ENCODE data around the gene PCNX2.
A peak's percentile ranks its signal among the peaks of the same experiment; 100 is the strongest.

Gene PCNX2

DNA sequence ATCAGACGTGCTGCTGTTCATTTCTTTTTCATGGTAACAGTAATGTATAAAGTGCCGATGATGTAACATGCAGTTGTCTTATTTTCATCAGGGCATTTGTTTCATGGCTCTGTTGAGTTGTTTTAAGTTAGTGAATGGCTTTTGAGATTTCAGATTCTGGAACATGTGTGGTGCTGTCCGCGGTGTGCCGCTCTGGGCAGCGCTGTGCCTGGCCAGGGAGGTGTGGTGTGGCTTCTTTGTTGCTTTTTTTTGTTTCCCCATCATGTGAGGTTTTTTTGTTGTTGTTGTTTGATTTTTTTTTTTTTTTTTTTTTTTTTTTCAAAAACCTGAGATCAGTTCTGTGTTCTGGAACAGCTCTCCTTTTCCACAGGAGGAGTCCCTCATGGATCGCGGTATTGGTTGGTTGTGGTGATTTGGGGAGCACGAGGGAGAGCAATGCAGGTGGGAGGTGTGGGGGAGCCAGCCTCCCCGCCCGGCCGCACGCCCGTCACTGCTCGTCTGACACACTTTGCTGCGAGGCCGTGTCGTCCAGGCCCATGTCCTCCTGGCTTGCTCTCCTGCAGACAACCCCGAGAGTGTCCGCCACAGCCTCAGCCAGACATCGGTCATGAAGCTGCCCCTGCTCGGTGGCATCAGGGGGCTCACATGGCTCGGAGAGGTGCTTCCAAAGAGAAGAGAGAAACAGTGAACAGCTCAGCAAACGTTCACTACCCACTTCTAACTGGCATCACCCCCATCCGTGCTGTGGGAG is 311.5 kb downstream of the PCNX2 start:
- DNase-seq: no peak

DNA sequence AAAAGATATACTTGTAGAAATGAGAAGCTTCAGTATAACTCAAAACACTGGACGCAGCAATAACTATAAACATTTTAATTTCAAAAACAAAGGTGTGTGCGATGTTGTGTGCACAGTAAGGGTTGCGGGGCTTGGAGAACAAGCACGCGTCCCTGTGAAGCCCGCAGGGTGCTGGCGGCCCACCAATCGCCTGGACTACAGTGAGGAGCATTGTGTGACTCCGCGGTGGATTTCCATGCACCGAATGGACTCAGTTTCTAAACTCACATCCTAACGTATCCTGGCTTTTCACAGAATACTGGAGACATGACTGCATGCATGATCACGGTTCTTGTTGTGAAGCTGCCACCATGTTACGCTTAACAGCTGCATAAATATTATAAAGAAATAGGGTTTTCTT is 312.1 kb downstream of the PCNX2 start:
- DNase-seq: no peak

DNA sequence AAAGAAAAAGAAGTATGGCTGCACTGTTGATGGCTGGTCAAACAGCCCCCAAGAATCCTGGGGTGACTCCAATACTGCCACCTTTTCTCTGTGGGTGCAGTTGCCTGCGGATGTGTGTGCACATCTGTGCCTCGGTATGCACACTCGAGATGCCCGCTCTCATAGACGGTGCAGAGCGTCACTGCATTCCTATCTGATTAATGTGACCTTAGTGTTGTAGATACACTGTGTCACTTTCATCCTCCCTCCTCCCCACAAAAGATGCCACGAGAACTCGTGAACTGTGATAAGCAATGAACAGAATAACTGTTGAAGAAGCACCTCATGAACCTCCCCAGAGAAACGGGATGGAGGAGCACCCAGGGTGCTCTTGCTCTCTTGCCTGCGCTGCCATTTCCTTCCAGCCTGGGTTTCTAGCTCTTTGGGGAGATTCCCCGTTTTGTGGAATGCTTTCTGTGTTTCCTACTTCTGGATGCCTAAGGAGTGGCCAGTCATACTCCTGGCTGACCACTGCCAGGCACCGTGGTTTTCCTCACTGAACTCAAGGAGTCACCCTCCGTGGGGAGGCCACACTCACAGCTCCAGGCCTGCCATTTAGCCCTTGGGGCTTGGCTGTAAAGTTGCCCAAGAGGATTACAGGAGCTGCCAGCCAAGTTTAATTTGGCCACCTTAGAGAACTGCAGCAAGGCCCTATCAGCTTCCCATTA is 313.1 kb downstream of the PCNX2 start:
- DNase-seq: no peak

DNA sequence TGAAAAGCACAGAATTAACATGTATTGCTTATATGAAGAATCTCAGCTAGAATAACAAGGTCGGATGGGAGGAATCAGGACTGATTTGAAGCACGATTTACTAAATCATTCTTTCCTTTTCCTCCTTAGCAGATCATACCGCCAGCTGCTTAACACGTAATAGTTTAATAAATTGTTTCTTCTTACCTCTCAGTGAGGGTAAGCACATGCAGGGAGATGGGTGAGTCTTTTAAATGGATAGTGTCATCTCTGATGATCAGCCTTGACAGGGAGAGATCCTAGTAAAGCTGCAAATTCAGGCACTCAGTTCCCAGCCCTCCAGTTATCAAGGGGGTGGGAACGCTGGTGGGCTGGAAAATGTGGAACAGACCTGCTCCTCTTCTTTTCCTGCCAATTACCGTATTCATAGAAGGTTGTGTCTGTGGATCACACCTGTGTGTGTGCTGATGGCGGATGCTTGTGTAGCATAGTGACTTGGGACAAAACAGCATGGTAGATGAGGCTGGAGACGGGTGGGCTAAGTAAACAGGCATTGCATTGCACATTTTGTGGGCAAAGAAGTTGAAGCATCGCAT is 314.5 kb downstream of the PCNX2 start:
- no peak for DNase-seq

DNA sequence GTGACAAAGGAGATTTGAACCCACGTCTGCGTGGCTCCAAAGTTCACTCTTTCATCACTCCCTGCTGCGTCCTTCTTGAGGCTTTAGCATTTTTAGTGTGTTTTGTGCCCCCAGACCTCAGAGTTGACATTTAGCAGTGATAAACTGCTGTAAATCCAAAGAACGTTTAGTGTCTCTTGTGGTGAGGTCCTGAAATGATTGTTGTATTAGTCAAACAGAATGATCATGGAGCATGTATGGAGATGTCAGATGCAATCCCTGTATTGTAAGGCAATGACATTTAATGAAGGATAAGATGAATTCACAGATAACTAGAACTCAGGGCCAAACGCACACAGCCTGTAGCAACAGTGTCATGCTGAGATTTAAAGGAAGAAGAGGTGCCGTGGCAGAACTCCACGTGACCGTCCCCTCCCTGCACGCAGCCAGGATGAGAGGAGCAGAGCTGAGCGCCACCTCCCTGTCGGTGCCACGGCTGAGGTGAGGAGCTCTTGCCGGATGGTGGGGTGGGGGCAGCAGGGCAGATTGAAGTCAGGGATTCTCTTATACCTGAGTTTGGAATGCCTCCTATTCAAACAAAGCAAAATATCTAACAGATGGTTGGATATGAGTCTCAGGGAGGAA is 315.1 kb downstream of the PCNX2 start:
- DNase-seq: no peak

DNA sequence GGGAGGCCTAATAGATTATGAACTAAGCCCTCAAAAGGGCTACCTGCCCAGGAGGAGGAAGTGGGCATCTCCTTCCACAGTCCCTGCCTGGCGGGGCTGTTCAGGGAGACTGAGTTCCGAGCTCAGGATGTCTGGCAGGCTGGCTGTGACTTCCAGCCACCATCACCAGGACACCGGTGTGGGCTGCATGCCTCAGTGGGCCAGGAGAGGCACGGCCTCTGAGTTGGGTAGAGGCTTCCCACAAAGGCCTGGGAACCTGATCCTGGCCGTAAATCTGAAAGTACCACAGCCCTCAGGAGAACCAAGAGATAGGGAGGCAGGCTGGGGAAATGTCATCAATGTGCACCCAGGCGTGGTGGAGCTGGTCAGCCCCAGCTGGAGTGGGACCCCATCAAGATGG is 316.0 kb downstream of the PCNX2 start:
- DNase-seq: no peak

DNA sequence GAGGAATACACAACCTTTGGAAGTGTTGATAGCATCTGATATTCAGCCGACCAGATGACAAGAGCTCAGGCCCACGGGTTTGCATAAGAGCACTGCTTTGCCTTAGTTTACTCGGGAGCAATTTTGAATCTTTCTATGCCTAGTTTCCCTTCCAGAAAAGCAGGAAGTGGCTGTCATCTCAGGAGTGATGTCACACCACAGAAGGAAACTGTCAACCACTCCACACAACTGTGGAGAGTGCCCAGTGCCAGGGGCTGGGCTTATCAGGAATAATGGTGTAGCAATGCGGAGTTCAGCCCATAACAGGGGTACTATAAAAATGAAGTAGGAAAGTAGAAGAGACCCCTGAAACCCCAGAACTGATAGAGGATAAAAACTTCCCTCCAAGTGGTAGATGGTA is 316.7 kb downstream of the PCNX2 start:
- DNase-seq: peak; percentile 21 to 50 (median 37)

DNA sequence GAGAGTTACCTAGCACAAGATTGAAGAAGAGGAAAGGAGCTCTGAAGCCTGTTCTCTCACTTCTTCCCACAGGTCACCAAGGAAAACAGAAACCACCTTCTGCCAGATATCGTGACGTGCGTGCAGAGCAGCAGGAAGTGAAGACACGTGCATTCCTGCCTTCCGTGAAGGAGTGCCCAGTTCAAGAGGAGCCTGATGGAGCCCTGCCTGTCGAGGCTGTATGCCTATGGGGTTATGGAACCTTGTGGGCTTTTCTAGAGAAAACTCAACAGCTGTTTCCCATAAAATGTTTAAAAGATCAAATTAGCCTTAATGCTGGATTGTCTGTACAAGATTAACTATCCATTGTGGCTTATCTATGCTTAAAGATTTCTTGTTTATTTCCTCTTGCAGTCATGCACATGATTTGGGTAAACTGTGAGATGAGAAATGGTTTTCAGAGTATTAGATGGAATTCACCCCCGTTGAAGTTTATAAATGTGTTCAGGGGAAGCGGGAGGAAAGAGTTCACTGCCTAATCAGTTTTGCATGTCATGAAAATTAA is 317.4 kb downstream of the PCNX2 start:
- DNase-seq: peak; percentile 18 to 37 (median 30)

DNA sequence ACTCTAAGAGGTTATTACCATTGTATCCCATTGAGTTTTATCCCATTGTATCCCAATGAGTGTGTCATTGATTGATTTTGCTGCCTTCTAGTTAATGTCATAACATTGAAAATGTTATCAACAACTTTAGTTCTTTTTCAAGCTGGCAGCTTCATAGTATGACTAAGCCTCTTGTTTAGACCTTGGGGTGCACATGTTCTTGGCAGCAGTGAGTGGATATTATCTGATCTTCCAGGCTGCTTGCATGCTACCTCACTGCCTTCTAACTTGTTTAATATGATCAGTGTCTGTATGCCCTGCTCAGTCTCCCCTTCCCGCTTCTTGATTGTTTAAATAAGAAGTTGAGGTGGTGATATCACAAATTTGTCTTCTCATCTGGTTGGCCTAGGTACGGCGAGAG is 320.6 kb downstream of the PCNX2 start:
- no peak for DNase-seq

DNA sequence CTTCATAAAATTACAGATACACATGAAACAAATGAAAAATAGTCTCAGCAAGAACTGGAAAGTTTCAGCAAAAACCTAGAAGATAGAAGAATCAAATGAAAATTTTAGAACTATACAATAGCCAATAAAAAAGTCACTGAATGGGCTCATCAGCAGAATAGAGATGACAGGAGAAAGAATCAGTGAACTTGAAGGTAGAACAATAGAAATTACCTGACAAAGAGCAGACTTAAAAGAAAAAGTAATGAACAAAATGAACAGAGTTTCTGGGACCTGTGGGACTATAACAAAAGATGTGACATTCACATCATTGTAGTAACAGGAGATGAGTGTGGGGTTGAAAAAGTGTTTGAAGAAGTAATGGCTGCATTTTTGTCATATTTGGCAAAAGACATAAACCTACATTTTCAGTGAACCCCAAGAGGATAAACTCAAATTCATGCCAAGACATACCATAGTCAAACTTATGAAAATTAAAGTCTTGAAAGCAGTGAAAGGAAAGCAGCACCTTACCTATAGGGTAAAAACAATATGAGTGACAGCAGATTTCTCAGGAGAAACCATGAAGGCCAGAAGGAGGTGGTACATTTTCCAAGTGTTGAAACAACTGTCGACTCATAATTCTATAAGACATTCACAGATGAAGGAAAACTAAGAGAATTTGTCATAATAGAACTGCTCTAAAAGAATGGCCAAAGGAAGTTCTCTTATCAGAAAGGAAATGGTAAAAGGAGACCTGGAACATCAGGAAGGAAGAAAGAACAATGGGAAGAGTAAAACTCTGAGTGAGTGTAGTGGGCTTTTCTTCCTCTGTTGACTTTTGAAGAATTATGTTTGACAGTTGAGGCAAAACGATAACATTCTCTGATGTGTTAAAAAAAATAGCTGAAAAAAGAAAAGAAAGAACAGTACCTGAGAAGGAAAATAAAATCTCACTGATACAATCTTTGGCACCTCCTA is 321.6 kb downstream of the PCNX2 start:
- DNase-seq: no peak

DNA sequence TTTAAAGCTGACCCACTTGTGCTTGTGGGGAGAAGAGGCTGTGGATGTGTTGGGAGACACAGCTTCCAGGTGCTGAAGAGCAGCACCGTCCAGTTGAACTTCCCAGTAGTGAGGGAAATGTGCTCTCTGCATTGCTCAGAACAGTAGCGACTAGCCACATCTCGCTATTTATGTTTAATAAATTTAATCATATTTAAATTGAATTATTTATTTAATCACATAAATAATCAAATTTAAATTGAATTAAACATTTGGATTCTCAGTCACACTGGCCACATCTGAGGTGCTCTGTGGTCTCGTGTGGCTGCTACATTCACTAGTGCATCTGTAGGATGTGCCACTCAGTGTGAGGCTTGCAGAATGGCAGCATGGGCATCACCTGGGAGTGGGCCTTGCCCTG is 325.0 kb downstream of the PCNX2 start:
- no peak for DNase-seq

DNA sequence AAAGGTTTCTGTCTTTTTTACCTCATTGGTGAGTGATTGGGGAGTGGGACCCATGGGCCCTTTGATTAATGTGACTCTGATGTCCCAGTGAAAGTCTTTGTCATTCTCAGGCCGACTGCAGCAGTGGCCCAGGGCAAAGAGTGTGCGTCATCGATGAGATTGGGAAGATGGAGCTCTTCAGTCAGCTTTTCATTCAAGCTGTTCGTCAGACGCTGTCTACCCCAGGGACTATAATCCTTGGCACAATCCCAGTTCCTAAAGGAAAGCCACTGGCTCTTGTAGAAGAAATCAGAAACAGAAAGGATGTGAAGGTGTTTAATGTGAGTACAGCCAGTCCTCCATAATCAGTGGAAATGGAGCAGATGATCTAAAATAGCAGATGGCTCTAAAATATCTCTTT is 325.7 kb downstream of the PCNX2 start:
- DNase-seq: no peak

DNA sequence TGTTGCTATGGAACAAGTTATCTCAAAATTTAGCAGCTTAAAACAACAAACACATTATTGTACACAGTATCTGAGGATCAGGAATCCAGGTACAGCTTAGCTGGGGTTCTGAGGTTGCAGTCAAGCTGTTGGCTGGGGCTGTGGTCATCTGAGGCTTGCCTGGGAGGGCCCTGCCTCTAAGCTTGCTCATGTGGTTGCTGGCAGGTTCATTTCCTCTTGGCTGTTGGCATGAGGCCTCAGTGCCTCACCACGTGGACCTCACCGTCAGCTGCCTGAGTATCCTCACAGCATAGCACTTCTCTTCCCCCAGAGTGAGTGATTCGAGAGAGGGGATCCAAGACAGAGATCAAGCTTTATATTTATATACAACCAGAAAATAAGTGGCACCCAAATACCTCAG is 326.6 kb downstream of the PCNX2 start:
- DNase-seq: peak; percentile 39 to 67 (median 55)

DNA sequence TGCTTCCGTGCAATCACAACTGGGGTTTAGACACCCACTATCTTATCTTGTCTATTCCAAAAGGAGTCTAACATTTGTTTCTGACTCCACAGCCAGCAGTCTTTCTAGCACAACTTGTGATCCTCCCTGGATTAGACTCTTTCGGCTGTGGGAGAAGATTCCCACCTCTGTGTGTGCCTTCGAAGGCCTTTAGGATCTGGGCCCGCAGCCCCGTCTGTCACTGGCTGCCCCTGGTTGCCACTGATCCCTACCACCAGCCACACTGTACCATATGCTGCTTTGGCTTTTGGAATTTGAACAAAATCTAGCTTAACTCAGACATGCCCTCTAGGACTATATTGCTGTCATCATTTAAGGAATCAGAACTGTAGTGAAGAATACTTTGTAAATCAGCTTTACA is 327.1 kb downstream of the PCNX2 start:
- no peak for DNase-seq

DNA sequence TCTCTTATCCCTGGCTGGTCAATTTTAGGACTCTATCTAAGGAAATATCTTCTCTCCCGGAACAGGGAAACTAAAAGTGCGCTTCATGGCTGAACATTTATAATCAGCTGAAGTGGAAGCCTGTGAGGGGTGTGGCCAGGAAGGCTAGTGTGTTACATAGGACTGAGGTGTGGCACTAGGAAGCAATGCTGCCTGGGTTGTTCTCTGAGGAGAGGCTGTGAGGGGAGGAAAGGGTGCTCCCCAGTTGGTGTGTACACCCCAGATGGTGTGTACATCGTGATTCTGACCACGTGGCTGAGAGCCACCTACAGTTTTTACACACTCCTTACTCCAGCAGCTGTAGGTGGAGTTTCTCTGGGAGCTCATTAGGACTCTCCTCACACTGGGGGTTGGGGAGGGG is 328.9 kb downstream of the PCNX2 start:
- DNase-seq: no peak

DNA sequence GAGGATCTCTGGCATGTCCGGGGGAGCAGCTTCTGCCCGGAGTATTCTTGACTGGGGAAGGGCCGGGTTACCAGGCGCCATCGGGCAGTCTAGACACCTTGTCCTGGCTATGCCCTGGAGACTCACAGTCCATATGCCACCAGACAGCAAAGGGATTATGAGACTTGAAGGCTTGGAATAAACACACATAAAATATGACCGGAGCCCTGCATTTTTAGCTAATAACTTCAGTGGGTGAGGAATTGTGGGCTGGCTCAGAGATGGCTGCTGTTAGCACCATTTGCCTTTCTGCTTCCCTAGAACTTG is 329.7 kb downstream of the PCNX2 start:
- no peak for DNase-seq

DNA sequence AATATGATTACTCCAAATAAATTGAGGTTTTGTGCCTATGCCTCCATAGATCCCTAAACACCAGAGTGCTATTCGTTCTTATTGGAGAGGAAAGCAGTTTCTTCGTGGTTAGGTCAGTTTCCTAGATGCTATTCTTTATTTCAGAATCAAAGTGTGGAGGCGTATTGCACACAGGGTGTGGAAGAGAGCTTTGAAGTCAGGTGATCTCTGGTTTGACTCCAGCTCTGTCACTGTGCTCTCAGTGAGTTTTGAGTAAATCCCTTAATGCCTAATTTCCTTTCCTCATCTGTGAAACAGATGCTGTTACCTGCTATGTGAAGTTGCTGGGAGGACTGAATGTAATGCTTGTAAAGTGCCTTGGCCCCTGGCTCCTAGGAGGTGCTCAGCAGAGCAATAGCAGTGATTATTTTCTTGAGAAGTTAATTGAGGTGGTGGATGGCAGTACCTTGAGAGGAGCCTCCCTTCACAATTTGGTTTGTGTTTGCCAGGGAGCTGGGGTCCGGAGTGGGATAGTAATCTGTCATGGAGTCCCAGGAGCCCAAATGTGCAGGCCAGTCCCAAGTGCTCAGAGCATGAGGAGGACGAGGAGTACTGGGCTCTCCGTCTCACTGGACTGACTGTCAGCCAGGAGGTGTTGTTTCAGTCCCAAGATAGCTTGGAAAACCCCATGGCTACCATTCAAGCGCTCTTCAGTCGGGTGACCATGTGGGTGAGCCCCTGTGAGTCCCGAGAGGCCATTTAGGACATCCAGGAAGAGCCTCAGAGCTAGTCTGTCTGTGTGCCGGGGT is 330.2 kb downstream of the PCNX2 start:
- DNase-seq: peak in 3 of 4 experiments; percentile 10 to 40 (median 28)

DNA sequence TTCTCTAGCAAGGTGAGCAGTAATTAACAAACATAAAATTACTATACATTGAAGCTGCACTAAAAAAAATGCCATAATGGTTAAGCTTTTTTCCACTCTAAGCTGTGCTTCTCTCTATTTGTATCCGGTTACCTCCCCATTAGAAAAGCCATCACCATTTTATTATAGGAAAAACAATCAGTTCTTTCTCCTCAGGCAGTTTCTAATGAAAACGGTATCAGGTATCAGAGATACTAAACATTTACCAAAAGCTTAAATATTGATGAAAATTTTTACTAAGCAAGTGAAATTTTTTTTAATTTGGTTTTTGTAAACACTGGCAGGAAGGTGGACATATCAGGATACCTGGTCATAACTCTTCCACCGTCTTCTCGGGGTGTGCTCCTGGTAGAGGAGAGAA is 330.9 kb downstream of the PCNX2 start:
- DNase-seq: no peak

DNA sequence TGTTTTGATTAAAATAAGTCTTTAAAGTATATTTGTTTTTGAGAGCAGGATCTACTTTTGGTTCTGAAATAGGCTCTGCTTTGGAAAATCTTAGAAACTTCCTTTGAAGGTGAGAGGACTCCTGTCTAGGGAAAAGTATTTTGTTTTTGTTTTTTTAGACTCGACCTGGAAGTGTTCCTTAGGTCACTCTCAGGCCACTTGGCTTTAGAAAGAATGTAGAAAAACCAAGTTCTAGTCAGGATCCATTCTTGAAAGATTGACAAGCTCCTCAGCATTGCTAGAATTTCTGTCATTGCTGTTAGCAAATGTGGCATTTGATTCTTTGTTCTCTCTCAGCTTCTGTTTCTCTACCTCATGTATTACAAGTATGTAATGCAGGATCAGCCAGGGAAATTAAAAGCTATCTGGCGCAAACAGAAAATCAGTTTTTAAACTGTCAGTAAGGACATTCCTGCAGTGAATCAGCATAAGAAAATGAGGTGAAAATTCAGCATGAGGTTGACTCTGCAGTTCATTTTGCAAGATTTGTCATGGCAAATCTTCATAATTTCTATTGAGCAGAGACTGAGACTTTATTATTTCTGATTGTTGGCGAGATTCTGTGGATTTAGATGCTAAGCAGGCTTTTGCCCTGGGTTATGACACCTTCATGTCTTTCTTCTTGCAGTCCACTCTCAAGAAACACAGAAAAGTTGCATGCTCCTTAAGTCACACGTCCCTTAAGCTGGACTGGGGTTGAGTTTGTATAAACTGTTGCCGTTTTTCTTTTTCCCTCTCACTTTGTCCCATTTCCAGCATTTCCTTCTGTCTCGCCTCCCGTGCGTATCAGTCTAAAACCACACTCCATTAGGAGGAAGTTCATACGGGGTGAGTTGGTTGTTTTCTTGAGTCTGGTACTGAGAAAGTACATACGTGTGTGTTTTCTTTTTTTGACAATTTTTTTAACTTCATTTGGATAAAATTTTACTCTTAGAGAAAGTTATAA is 332.5 kb downstream of the PCNX2 start:
- DNase-seq: peak; percentile 60 to 85 (median 74)

DNA sequence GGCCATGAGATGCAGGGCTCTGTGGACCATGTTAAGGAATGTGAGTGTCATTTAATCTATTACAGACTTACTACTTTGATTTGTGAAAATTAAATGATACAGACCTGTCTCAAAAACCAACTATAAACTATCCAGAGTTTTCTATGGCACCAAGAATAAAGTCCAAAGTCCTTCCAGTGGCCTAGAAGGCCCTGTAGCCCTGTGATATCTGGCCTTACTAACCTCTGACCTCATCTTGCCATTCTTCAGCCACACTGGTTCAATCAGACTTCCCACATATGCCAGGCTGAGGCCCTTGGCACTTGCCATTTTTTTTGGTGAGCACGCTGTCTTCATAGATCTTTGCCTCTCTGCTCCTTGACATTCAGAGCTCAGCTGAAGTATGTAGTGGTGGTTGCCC is 337.5 kb downstream of the PCNX2 start:
- no peak for DNase-seq
